GM13977 (cell line): ENCODE data around the gene CNTNAP2.

Experiments used
- DNase-seq: peaks from one replicate; pipeline ENCODE4 v3.0.0; 2012; ENCODE audit warnings: low spot score
- in situ Hi-C: fragments of 300-500 bp; cut with MboI; formaldehyde crosslinking; loops from one replicate; pipeline ENCODE4 v1.12.0; 2022; ENCODE audit warnings: low sequenced_read_pairs, low pct_unique_long_range_greater_than_20kb, mixed read lengths, inconsistent platforms; ENCODE audit not compliant: unreplicated experiment
- TF ChIP-seq, protein P1 (sequence below): IDR thresholded peaks from 2 replicates; pipeline ENCODE4 v1.5.1; 2012; ENCODE audit warnings: mild to moderate bottlenecking, control low read depth; ENCODE audit not compliant: insufficient read depth; ENCODE audit errors: extremely low read depth, missing control alignments

Gene CNTNAP2

DNA sequence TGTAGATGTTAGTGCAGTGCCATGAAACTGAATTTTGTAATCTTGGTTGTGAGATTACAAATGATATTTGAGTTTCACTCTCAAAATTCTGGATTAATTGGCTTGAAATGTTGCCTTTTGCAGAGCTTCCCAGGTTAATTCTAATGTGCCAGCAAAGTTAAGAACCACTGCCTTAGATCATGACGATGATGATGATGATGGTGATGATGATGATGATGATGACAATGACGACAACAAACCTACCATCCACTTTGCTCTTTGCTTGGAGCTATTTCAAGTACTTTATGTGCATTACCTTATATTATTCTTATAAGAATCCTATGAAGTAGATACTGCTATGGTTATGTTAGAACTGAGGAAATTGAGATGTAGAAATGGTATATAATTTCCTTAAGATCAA is 261.6 kb downstream of the CNTNAP2 start:
- no peak for DNase-seq
- in situ Hi-C loops, result no loop called here
- TF ChIP-seq, protein P1, sequence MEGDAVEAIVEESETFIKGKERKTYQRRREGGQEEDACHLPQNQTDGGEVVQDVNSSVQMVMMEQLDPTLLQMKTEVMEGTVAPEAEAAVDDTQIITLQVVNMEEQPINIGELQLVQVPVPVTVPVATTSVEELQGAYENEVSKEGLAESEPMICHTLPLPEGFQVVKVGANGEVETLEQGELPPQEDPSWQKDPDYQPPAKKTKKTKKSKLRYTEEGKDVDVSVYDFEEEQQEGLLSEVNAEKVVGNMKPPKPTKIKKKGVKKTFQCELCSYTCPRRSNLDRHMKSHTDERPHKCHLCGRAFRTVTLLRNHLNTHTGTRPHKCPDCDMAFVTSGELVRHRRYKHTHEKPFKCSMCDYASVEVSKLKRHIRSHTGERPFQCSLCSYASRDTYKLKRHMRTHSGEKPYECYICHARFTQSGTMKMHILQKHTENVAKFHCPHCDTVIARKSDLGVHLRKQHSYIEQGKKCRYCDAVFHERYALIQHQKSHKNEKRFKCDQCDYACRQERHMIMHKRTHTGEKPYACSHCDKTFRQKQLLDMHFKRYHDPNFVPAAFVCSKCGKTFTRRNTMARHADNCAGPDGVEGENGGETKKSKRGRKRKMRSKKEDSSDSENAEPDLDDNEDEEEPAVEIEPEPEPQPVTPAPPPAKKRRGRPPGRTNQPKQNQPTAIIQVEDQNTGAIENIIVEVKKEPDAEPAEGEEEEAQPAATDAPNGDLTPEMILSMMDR, result no peak

DNA sequence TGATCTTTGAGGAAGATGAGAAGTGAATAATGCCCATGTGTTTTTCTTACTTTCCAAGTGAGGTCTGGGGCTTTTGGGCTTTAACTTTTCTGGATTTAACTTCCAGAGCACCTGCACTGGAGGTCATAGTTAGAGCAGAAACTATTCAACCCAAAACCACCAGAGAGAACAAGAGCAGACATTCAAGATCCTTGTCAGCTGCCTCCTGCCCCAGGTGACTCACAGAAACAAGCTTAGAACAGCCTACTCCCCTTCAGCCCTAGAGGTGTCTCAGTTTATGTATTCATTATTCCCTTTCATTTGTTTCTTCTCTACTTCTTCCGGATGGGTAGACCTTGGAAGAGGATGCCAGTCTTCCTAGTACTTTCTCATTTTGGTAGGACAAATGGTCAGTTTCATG is 270.5 kb downstream of the CNTNAP2 start:
- in situ Hi-C loops, result no loop called here
- no peak for DNase-seq
- TF ChIP-seq, protein P1, result no peak

DNA sequence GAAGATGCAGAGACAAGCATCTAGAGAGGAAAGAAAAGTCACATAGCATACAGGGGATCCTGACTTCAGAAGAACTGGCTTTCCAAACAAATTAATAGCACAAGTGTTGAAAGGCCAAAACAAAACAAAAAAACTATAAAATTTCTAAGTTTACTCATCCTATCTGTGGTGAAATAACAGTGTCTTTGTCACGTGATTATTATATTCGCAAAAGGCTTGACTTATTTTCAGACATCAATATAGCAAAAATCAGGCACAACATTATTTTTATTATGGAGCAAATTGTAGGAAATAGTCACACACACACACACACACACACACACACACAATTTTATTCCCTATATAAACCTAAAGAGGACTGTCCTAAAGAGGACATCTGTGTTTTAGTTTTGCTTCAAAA is 272.3 kb downstream of the CNTNAP2 start:
- TF ChIP-seq, protein P1, result no peak
- in situ Hi-C loops, result no loop called here
- DNase-seq, result no peak

DNA sequence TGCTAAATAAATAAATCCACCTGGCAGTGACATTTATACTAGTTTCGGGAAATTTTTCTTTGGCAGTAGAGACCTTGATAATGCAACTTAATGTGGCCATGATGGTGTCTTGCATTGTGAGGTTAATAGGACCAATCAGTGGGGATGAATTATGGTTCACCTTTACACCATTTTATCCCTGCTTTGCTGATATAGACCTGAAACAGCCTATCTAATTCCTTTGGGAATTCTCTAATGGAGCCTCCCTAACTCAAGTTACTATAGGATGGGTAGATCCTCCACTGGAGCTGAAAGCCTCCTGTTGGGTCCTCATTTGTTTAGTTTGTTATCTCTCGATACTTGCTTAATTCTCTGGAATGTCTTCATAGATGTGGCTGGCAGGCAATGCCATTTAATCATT is 276.7 kb downstream of the CNTNAP2 start:
- in situ Hi-C loops, result no loop called here
- TF ChIP-seq, protein P1, result no peak

DNA sequence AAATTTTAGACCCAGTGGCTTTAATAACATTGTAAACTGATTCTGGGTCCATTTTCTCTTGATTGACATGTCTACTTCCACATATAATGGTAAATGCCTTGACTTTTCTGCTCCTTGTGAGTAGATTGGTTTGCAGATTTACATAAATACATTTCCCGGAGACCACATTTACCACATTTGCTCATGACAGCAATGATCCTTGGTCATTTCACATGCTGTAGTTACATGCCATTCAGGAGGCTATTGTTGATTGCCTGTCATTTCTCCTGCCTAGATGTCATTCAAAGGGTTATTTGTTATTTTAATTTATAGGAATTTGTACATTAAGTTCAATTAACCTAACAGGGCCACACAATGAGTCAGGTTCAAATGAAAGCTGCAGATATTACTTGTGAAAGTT is 280.5 kb downstream of the CNTNAP2 start:
- TF ChIP-seq, protein P1, result no peak
- no peak for DNase-seq
- in situ Hi-C loops, result no loop called here

More for the DNA sequence above, 276.7 kb downstream of the CNTNAP2 start:
- DNase-seq, result no peak

DNA sequence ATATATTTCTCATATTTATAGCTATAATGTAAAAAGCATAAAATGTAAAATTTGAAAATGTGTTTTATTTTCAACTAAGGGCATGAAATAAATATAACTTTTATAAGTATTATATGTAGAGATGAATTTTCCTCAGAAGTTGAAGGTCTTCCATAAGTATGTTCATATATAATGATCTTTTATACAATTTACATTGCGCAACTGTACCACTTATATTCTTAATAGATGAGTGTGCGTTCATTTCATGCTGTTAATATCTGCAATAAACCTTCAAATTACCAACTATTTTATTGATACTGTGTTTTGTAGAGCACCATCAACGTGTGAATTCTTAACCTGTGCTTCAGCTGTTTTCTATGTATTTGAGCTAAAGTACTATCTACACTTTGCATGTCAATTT is 285.3 kb downstream of the CNTNAP2 start:
- no peak for DNase-seq
- TF ChIP-seq, protein P1, result no peak
- in situ Hi-C loops, result no loop called here

DNA sequence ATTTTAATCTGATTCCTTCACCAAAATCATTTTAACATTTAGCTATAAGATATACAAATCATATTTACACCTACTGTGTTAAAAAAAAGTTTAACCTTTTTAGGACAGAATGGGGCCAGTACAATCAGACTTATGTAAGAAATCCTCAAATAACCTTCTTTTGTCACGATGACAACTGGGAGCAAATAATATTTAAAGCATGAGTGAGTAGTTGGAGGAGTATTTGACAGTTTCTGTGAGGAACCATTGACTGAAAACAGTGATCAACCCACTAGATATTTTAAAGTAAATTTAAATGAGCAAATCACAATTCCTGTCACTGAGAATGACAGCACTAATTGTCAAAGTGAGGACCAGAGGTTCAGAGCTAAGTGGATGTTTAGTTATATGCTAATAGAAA is 289.1 kb downstream of the CNTNAP2 start:
- TF ChIP-seq, protein P1, result no peak
- no peak for DNase-seq
- in situ Hi-C loops, result no loop called here
